Naive thymus-derived CD8-positive, alpha-beta T cell (primary cell): ENCODE measurements around the gene EPDR1. TPM values are rescaled to one million over a fixed set of nuclear protein-coding genes. Genes with fewer than 3 reads are reported as not detected.

ENCODE experiments used
- ATAC-seq, 2 donors: fragments of 150-1000 bp; cut with Tn5 transposase in 1 of 2; sonication (Bioruptor Pico), chemical (Tn5 transposase) in 1 of 2; 1 replicate in 1 of 2; 2 replicates in 1 of 2; pipeline ENCODE4 v1.10.0; 2021; ENCODE audit warnings: mild to moderate bottlenecking in 2 of 2, moderate library complexity in 2 of 2
- POLR2A ChIA-PET: fragments of 350-600 bp; sonication (Branson Sonifier 250); formaldehyde crosslinking; loops from one replicate; lab custom pipeline; 2021; ENCODE audit warnings: antibody characterized with exemption; lab: Charles Lee
- DNase-seq, 10 donors: peaks; one replicate each; pipeline versions ENCODE4 v3.0.0 to v3.0.0-alpha.2; 2020 to 2022
- H3K27ac Mint-ChIP-seq, 10 donors: one replicate each; pipeline ENCODE4 v1.8.0; 2020 to 2022; ENCODE audit warnings: mild to moderate bottlenecking in 10 of 10, mixed read lengths in 10 of 10, moderate library complexity in 4 of 10, inconsistent platforms in 1 of 10
- H3K27me3 Mint-ChIP-seq, 5 donors: one replicate each; pipeline ENCODE4 v1.8.0; 2021 to 2022; ENCODE audit warnings: mixed read lengths in 5 of 5
- H3K36me3 Mint-ChIP-seq, 3 donors: one replicate each; pipeline ENCODE4 v1.8.0; 2020 to 2022; ENCODE audit warnings: mixed read lengths in 3 of 3, mild to moderate bottlenecking in 2 of 3, inconsistent platforms in 1 of 3
- H3K4me1 Mint-ChIP-seq, 4 donors: one replicate each; pipeline ENCODE4 v1.8.0; 2021 to 2022; ENCODE audit warnings: mixed read lengths in 4 of 4
- H3K4me3 Mint-ChIP-seq, 10 donors: one replicate each; pipeline ENCODE4 v1.8.0; 2020 to 2022; ENCODE audit warnings: mild to moderate bottlenecking in 10 of 10, mixed read lengths in 10 of 10, moderate library complexity in 6 of 10, inconsistent platforms in 1 of 10
- H3K9me3 Mint-ChIP-seq, 9 donors: one replicate each; pipeline ENCODE4 v1.8.0; 2020 to 2022; ENCODE audit warnings: mixed read lengths in 9 of 9, mild to moderate bottlenecking in 3 of 9, inconsistent platforms in 1 of 9, moderate library complexity in 1 of 9
- polyA plus RNA-seq, 3 donors: library from polyadenylated mRNA; unstranded; fragments of 300-500 nt; fragmentation: Illumina TruSeq; gene quantifications; one replicate each; pipeline ENCODE4 v1.2.3, GENCODE V29; 2021
- total RNA-seq, 8 experiments: library from RNA in 2 of 8; stranded (reverse) in 2 of 8; gene quantifications; one replicate each; pipeline ENCODE4 v1.2.3 and lab custom pipeline; 2021 to 2026

The EPDR1 gene
- total and polyA plus RNA-seq, 5 experiments from 2014 or later, result 0.71 to 3.9 (median 1.6) TPM

DNA sequence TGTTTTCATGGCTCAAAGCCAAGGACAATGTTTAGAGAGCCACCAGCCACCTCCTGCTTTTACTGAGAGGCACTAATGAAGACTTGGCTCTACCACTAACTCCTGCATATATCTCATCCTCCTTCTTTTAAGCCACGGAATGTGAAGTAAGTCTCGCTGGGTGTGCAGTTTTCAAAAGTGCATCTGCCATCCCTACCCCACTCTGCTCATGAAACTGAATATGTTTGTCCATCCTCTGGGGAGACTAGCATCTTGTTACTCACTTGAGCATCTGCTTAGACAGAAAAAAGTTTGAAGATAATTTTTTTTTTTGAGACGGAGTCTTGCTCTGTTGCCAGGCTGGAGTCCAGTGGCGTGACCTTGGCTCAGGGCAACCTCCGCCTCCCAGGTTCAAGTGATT is 40.8 kb downstream of the EPDR1 start:
- Mint-ChIP-seq H3K9me3 (no peaks in the 10 kb centered on the region), H3K36me3 (no peaks in the 10 kb centered on the region), H3K4me3 (no peak overlapping the region), H3K27ac (no peak overlapping the region), H3K27me3 (peaks cover 0 to 15% (median 2%) of the 10 kb centered on the region in 5 donors), H3K4me1 (no peaks in the 10 kb centered on the region)
- DNase-seq, result no peak
- ATAC-seq, result no peak
- POLR2A ChIA-PET, result no interaction called here

DNA sequence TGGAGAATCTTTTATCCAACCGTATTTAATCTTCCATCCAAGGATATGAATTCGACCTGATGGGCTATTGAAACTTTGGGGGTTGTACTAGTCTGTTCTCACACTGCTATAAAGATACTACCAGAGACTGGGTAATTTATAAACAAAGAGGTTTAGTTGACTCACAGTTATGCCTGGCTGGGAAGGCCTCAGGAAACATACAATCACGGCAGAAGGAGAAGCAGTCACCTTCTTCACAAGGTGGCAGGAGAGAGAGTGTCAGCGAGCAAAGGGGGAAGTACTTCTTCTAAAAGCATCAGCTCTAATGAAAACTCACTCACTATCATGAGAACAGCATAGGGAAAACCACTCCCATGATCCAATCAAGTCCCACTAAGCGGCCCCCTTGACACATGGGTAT is 43.8 kb downstream of the EPDR1 start:
- POLR2A ChIA-PET, result no interaction called here
- Mint-ChIP-seq H3K27me3 (peaks cover 0 to 11% (median 0%) of the 10 kb centered on the region in 5 donors), H3K4me1 (no peaks in the 10 kb centered on the region), H3K36me3 (no peaks in the 10 kb centered on the region), H3K9me3 (no peaks in the 10 kb centered on the region), H3K4me3 (no peak overlapping the region), H3K27ac (no peak overlapping the region)
- no peak for DNase-seq
- ATAC-seq, result no peak

DNA sequence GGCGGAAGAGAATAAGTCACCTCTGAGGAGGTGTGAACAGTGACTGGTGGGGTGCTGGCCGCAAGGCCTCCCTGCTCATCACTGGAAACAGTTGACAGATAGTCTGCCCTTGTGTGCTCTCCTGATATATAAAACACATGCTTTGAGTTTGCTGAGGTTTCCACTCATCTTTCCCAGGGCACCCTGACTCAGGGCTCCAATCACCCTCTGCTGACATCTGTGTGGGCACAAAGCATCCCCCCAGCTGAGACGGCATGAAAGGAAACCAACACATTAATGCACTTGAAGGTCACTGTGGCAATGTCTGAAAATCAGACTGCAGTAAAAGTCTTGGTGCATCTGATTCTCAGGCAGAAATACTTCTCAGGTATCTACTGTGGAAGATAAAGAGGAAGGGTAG is 49.8 kb downstream of the EPDR1 start:
- Mint-ChIP-seq H3K4me1 (no peaks in the 10 kb centered on the region), H3K36me3 (no peaks in the 10 kb centered on the region), H3K27me3 (peaks cover 0 to 6% (median 2%) of the 10 kb centered on the region in 5 donors), H3K9me3 (no peaks in the 10 kb centered on the region), H3K27ac (no peak overlapping the region), H3K4me3 (no peak overlapping the region)
- ATAC-seq (no peak), DNase-seq (no peak)
- POLR2A ChIA-PET, result no interaction called here

GRCh38 chr7:37971491-37971890 is 51.1 kb downstream of the EPDR1 start:
- Mint-ChIP-seq H3K4me1 (no peaks in the 10 kb centered on the region), H3K9me3 (no peaks in the 10 kb centered on the region), H3K36me3 (no peaks in the 10 kb centered on the region), H3K4me3 (no peak overlapping the region), H3K27ac (no peak overlapping the region), H3K27me3 (peaks cover 0 to 5% (median 2%) of the 10 kb centered on the region in 5 donors)
- no peak for ATAC-seq
- DNase-seq, result no peak
- POLR2A ChIA-PET, result no interaction called here

GRCh38 chr7:37973915-37974314 is 53.5 kb downstream of the EPDR1 start:
- POLR2A ChIA-PET, result no interaction called here
- Mint-ChIP-seq H3K27me3 (peaks cover 0 to 6% (median 4%) of the 10 kb centered on the region in 5 donors), H3K9me3 (no peaks in the 10 kb centered on the region), H3K27ac (no peak overlapping the region), H3K4me1 (no peaks in the 10 kb centered on the region), H3K36me3 (no peaks in the 10 kb centered on the region), H3K4me3 (no peak overlapping the region)
- DNase-seq (no peak), ATAC-seq (no peak)

DNA sequence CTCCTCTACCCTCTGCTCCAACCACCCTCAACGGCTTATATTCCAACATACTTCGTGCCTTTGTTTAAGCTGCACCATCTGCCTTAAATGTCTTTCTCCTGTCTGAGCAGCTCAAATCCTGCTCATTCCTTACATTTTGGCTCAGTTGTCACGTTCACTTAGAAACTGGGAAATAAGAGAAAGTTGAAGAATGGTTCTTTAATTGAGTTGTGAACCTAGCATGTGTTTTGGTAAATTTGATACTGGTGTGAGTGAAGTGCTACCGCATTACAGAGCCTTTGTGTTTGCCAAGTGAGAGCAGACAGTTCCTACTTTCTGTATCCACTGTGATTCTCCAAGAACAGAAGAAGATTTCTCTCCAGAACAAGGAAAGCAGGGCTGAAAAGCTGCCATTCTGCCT is 54.3 kb downstream of the EPDR1 start:
- Mint-ChIP-seq H3K4me3 (no peak overlapping the region), H3K9me3 (no peaks in the 10 kb centered on the region), H3K27me3 (peaks cover 0 to 6% (median 4%) of the 10 kb centered on the region in 5 donors), H3K4me1 (no peaks in the 10 kb centered on the region), H3K36me3 (no peaks in the 10 kb centered on the region), H3K27ac (no peak overlapping the region)
- ATAC-seq (no peak), DNase-seq (no peak)
- POLR2A ChIA-PET, result no interaction called here

- no peaks in the 10 kb centered on the region for H3K9me3 Mint-ChIP-seq
- H3K4me1 Mint-ChIP-seq, result no peaks in the 10 kb centered on the region
- no peaks in the 10 kb centered on the region for H3K36me3 Mint-ChIP-seq
- H3K27ac Mint-ChIP-seq, result no peak overlapping the region
- POLR2A ChIA-PET, result no interaction called here
- H3K27me3 Mint-ChIP-seq, result peaks cover 0 to 6% (median 5%) of the 10 kb centered on the region in 5 donors
- ATAC-seq (no peak), DNase-seq (no peak)
- no peak overlapping the region for H3K4me3 Mint-ChIP-seq
Observed at GRCh38 chr7:37977243-37977642, 56.8 kb downstream of the EPDR1 start.

- no peak overlapping the region for H3K4me3 Mint-ChIP-seq
- no peak overlapping the region for H3K27ac Mint-ChIP-seq
- H3K36me3 Mint-ChIP-seq, result no peaks in the 10 kb centered on the region
- POLR2A ChIA-PET, result no interaction called here
- peaks cover 0 to 7% (median 3%) of the 10 kb centered on the region in 5 donors for H3K27me3 Mint-ChIP-seq
- ATAC-seq, result no peak
- no peak for DNase-seq
- H3K9me3 Mint-ChIP-seq, result no peaks in the 10 kb centered on the region
- no peaks in the 10 kb centered on the region for H3K4me1 Mint-ChIP-seq
Observed at GRCh38 chr7:37981664-37982063, 61.2 kb downstream of the EPDR1 start.

DNA sequence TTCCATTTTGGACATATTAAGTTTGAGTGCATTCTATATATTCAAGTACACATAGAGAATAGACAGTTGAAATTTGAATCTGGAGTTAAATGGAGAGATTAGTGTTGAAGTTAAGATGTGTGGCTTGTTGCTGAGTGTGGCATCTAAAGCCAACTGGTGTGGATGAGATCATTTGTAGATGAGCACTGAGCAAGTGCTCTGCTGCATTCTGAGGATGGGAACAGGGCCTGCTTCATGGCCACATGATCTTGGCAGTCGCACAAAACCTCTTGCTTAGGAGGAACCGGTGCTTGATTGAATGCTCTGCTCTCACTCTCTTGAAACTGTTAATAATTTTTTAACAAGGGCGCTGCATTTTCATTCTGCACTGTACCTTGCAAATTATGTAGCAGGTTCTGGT is 62.0 kb downstream of the EPDR1 start:
- no peak for ATAC-seq
- no peak for DNase-seq
- peaks cover 0 to 7% (median 3%) of the 10 kb centered on the region in 5 donors for H3K27me3 Mint-ChIP-seq
- H3K9me3 Mint-ChIP-seq, result no peaks in the 10 kb centered on the region
- no peaks in the 10 kb centered on the region for H3K4me1 Mint-ChIP-seq
- H3K4me3 Mint-ChIP-seq, result no peak overlapping the region
- H3K36me3 Mint-ChIP-seq, result no peaks in the 10 kb centered on the region
- no peak overlapping the region for H3K27ac Mint-ChIP-seq
- POLR2A ChIA-PET, result no interaction called here

DNA sequence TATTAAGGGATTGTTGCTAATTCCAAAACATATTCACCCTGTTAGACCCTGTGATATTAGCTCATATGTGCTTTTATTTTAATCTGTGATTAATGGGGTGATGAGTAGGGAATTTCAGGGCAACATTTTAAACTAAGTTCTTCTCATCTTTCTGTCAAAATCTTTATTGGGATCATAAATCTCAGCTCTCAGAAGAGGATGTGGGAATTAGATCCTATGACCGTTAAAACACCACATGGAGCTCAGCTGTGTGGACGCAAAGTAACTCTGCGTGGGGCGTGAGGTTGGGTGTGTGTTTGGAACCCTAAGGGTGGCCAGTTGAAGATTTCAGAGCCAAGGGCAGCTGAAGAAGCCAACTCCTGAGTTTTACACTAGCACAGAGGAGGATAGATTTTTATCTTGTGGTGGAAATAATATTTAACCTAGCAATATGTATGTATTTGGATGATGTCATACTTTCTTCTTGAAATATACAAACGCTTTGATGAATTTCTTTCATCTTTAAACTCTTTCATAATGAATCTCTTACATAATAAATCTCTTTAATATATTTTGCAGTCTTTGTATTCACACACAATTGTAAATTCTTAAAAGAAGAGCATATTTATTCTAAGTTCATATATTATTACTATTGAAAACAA is 64.4 kb downstream of the EPDR1 start:
- POLR2A ChIA-PET, result no interaction called here
- DNase-seq (no peak), ATAC-seq (no peak)
- no peaks in the 10 kb centered on the region for H3K4me1 Mint-ChIP-seq
- H3K36me3 Mint-ChIP-seq, result no peaks in the 10 kb centered on the region
- H3K9me3 Mint-ChIP-seq, result no peaks in the 10 kb centered on the region
- H3K27me3 Mint-ChIP-seq, result peaks cover 0 to 6% (median 2%) of the 10 kb centered on the region in 5 donors
- H3K27ac Mint-ChIP-seq, result no peak overlapping the region
- H3K4me3 Mint-ChIP-seq, result no peak overlapping the region

DNA sequence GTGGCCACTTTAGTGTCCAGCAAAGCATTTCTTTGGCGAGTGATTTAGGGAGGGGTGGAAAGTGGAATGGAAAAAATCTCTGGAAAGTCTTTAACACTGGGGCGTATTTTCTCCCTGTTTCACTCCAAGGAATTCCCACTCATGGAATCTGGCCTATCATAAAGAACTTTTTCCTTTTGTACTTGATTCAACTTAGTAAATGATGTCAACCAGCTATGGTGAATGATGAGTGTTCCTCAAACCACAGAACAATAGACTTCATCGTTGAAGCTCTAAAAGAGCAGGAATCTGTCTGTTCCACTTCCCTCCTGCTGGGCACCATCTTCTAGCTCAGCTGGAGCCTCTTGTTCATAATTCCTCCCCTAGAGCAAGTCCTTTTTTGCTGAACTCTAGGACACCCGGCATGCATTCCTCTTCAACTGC is 66.5 kb downstream of the EPDR1 start:
- no peaks in the 10 kb centered on the region for H3K4me1 Mint-ChIP-seq

GRCh38 chr7:37987732-37988131 is 67.3 kb downstream of the EPDR1 start:
- peaks cover 0 to 11% (median 9%) of the 10 kb centered on the region in 5 donors for H3K27me3 Mint-ChIP-seq
- DNase-seq (no peak), ATAC-seq (no peak)
- H3K36me3 Mint-ChIP-seq, result no peaks in the 10 kb centered on the region
- no peak overlapping the region for H3K27ac Mint-ChIP-seq
- POLR2A ChIA-PET, result no interaction called here
- H3K4me1 Mint-ChIP-seq, result no peaks in the 10 kb centered on the region
- H3K9me3 Mint-ChIP-seq, result peaks cover 0 to under 1% (median 0%) of the 10 kb centered on the region in 9 donors
- H3K4me3 Mint-ChIP-seq, result no peak overlapping the region

More for the DNA sequence above, 66.5 kb downstream of the EPDR1 start:
- POLR2A ChIA-PET, result no interaction called here
- Mint-ChIP-seq H3K4me3 (no peak overlapping the region), H3K27me3 (peaks cover 0 to 9% (median 6%) of the 10 kb centered on the region in 5 donors), H3K36me3 (no peaks in the 10 kb centered on the region), H3K9me3 (no peaks in the 10 kb centered on the region), H3K27ac (no peak overlapping the region)
- DNase-seq (no peak), ATAC-seq (no peak)

DNA sequence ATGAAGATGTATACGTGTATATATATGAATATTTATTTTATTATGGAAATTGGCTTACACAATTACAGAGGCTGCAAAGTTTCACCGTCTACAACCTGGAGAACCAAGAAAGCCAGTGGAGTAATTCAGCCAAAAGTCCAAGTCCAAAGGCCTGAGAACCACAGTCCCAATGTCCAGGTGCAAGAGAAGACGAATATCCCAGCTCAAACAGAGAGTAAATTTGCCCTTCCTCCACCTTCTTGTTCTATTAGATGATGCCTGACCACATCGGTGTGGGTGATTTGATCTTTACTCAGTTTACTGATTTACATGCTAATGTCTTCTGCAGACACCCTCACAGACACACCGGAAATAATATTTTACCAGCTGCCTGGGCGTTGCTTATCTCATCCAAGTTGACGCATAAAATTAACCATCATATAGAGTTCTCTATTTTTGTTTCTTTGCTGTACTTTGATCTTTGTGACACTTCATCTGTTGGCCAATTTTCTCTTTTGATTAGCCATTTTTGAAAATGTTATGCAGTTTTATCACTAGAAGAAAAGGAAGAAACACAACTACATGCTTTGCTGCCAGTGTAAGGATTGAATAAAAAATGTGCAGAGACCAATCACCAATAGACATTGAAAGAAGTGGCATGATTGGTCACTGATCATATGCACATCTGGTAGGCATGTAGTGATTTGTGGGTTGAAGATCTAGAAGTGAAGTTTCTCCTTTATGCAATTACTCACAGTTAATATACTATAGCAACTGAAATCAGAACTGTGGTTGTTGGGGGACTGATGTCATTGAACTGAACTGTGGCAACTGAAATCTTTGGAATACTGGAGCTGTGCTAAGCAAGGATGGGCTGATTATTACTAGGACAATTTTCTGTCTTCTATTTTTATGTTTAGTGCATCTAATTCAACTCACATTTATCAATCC is 68.5 kb downstream of the EPDR1 start:
- DNase-seq (no peak), ATAC-seq (no peak)
- Mint-ChIP-seq H3K9me3 (peaks cover 0 to 7% (median 0%) of the 10 kb centered on the region in 9 donors), H3K27me3 (peaks cover 0 to 17% (median 8%) of the 10 kb centered on the region in 5 donors), H3K4me3 (no peak overlapping the region), H3K4me1 (no peaks in the 10 kb centered on the region), H3K27ac (no peak overlapping the region), H3K36me3 (no peaks in the 10 kb centered on the region)
- POLR2A ChIA-PET, result no interaction called here
